ENCODE data around the gene FLRT1.

Gene FLRT1

DNA sequence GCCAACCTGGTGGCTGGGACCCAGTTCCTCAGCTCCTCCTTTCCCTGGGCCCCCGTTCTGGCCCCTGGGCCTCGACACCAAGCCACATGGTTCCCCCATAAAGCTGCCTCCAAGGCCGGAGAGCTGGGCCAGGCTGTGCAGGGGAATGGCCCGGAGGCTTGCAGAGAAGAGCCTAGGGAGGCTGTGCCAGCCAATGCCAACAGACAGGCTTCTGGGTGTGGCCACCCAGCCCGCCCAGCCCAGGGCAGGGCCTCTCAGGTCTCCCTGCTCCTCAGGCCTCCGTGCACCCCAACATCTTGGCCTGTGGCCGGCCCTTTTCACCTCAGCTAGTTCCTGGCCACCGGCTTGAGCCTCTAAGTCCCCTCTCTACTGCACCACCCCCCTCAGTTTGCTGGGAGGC, 17.4 kb upstream of the FLRT1 start:
- H3K4me3 ChIP-seq (replicated peaks in 1 of 2; ENCODE audit: low read depth in 2 of 2, low read length in 2 of 2), result no peak overlapping the region
- no peak for DNase-seq (ENCODE audit: low read depth in 2 of 2)
- TF ChIP-seq, protein P1, sequence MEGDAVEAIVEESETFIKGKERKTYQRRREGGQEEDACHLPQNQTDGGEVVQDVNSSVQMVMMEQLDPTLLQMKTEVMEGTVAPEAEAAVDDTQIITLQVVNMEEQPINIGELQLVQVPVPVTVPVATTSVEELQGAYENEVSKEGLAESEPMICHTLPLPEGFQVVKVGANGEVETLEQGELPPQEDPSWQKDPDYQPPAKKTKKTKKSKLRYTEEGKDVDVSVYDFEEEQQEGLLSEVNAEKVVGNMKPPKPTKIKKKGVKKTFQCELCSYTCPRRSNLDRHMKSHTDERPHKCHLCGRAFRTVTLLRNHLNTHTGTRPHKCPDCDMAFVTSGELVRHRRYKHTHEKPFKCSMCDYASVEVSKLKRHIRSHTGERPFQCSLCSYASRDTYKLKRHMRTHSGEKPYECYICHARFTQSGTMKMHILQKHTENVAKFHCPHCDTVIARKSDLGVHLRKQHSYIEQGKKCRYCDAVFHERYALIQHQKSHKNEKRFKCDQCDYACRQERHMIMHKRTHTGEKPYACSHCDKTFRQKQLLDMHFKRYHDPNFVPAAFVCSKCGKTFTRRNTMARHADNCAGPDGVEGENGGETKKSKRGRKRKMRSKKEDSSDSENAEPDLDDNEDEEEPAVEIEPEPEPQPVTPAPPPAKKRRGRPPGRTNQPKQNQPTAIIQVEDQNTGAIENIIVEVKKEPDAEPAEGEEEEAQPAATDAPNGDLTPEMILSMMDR (IDR thresholded peaks at IDR 0.05; ENCODE audit: low read depth, low read length), result no peak

DNA sequence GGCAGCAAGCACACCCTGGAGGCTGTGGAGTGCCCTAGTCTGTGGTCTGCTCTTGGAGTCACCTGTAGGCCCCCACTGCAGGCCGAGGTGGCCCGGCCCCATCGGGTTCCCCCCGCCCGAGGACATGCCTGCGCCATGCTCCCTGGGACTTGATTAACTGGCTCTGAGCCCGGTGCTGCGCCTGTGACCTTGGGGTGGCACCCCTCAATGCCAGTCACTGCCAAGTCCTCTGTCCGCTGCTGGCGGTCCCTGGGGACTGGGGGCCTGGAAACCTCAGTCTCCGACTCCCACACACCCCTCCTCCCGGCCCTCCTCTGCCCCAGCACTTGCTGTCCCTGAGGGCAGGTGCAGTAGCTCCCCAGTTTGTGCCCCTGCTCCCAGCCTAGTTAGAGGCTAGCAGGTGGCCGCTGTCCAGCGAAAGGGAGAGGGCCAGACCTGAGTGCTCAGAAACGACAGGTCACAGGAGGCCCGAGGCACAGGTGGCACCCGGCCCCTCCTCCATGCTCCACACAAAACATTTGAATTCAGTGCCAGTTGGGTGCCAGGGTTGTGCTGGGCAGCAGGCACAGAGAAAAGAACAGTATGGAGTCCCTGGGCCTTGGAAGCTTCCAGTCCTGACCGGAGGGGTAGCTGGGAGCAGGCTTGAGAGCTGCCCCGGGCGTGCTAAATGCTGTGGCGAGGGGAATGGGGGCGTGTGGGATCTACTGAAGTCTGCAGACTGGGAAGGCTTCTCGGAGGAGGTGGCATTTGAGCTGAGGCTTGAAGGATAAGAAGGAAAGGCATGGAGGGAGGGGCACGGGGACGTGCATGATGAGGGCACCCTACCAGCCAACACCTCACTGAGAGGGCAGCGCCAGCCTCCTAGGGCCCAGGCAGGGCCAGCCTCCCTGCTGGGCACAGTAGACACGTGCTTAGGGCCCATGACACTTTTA, 16.4 kb upstream of the FLRT1 start:
- DNase-seq (ENCODE audit: low read depth in 2 of 2), result no peak
- H3K4me3 ChIP-seq (replicated peaks in 1 of 2; ENCODE audit: low read depth in 2 of 2, low read length in 2 of 2), result no peak overlapping the region
- TF ChIP-seq, protein P1 (IDR thresholded peaks at IDR 0.05; ENCODE audit: low read depth, low read length), result no peak

DNA sequence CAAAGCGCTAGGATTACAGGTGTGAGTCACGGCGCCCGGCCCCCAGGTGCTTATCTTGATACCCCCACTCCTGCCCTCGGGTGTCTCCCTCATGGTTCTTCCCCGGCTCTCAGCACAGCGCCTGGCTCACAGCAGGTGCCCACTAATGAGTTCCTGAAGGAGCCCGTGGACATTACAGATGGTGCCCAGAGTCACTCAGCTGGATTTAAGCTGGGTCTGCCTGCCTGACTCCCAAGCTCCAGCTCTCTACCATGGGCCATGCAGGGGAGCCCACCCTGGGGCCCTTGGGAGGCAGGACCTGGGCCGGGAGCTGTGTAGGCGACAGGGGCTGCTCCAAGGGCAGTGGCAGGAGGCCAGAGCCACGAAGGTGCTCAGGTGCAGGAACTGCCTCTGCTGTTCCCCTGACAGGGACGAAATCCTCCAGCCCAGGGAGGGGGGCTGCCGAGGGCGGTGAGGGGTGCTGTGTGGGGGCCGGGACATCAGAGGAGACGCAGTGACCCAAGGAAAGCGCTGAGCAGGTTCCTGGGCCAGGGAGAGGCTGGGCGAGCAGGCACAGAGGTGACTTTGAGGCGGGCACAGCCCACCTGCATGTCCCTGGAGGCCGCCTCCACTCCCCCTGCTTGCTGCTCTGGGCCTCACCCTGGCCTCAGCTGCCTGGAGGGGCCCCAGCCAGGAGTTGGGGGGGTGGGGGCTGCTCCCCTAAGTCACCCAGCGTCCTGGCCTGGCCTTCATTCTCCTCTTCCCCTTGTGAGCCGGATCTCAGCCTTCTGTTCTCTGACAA, 14.6 kb upstream of the FLRT1 start:
- H3K4me3 ChIP-seq (replicated peaks in 1 of 2; ENCODE audit: low read depth in 2 of 2, low read length in 2 of 2), result no peak overlapping the region
- DNase-seq (ENCODE audit: low read depth in 2 of 2), result no peak
- TF ChIP-seq, protein P1 (IDR thresholded peaks at IDR 0.05; ENCODE audit: low read depth, low read length), result no peak

DNA sequence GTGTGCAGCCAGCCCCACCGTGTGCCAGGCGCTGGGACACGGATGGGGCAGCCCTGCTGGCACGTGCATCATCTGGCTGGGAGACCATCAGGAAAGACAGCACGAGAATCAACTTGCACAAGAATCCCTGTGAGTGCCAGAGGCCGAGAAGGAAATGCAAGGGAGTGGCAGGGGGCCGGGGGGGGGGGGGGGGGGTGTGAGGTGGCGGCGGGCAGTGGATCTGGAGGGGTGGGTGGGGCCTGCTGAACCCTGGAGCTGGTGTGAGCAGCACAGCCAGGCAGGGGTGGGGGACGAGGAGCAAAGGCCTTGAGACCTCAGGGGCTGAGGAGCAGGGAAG, 14.0 kb upstream of the FLRT1 start:
- no peak for DNase-seq (ENCODE audit: low read depth in 2 of 2)
- no peak overlapping the region for H3K4me3 ChIP-seq (replicated peaks in 1 of 2; ENCODE audit: low read depth in 2 of 2, low read length in 2 of 2)
- TF ChIP-seq, protein P1 (IDR thresholded peaks at IDR 0.05; ENCODE audit: low read depth, low read length), result no peak

DNA sequence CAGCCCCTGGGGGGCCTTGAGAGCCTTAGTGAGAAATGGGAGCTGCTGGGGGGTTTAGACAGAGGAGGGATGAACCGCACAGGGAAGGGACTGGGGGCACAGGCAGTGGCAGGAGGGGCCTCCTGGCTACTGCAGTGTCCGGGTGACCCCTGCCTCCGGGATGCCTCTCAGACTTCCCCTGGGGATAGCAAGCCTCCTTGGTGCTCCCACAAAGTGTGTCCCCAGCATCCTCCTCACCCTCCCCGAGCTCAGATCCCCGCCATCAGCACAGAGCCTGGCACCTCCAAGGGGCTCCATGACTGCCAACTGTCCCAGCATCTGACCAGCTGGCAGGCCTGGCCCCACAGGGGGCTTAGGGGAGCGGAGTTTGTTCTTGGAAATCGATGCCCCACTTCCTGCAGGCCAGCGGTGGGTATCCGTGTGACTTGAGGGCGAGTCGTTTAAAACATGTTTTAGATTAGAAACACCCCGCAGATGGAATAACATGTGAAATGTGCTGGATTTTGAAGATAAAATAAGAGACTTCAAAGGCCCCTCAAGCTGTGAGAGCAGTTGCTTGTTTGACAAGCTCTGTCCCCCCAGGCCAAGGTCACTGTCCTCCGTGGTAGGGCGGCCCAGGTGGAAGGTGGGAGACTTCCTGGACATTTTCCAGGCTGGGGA, 13.5 kb upstream of the FLRT1 start:
- DNase-seq (ENCODE audit: low read depth in 2 of 2), result no peak
- TF ChIP-seq, protein P1 (IDR thresholded peaks at IDR 0.05; ENCODE audit: low read depth, low read length), result no peak
- H3K4me3 ChIP-seq (replicated peaks in 1 of 2; ENCODE audit: low read depth in 2 of 2, low read length in 2 of 2), result no peak overlapping the region

DNA sequence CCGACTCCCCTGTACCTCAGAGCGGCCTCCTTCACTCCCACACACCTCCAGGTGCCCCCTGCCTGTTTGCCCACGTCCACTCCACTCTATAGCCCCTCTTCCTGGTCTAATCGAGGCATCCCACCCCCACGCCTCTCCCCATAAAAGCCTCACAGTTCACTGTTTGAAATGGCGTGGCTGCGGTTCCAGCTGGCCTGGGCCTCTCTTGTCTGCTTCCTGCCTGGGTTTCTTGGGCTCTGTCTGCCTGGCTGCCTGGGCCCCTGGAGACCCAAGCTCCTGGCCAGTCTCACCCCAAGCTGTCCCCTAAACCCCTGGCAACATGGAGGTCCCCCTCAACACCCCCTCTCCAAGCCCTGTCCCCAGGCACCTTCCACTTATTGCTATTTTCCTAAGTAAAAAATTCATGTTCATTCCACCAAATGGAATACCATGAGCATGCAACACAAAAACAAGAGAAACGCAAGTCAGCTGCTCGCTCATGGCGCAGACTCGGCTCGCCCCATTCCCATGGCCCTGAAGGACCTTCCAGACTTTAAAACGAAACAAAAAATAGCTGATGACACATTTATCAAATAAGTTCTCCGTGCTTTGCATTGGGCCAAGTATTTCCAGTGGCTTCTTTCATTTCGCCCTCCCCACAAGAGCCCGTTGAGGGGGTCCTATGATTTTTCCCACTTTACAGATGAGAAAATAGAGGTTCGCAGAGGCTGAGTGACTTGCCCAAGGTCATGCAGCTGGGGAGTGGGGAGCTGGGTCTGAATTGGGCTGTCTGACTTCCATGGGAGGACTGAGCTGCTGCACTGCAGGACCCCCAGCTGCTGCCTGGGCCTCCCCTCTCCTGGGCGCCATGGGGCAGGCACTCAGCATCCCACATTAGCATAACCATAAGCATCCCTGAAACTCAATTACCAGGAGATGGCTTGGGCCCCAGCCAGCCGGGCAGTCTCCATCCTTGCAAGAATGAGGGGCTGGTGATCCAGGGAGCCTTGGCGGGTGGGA, 11.7 kb upstream of the FLRT1 start:
- TF ChIP-seq, protein P1 (IDR thresholded peaks at IDR 0.05; ENCODE audit: low read depth, low read length), result no peak
- no peak for DNase-seq (ENCODE audit: low read depth in 2 of 2)
- no peak overlapping the region for H3K4me3 ChIP-seq (replicated peaks in 1 of 2; ENCODE audit: low read depth in 2 of 2, low read length in 2 of 2)

Measured in cardiac fibroblast (primary cell).